B cell (primary cell): Measurements from ENCODE around the gene GULP1. TPM values are rescaled to one million over a fixed set of nuclear protein-coding genes. Genes with fewer than 3 reads are reported as not detected.
"Not testable (repeated sequence)": the region's sequence is repeated elsewhere in the genome, so short reads cannot be mapped to it uniquely, and the experiment has no call there.

Source experiments
- ATAC-seq: fragments of 200-7000 bp; cut with Tn5 transposase; one replicate; pipeline ENCODE4 v1.10.0; 2021; ENCODE audit warnings: low read depth, mild to moderate bottlenecking, moderate number of reproducible peaks, moderate library complexity
- CTCF ChIA-PET: fragments of 350-600 bp; sonication (Branson Sonifier 250); formaldehyde crosslinking; loops from one replicate; lab custom pipeline; 2021; ENCODE audit warnings: antibody characterized with exemption, inconsistent platforms; lab: Charles Lee
- POLR2A ChIA-PET: fragments of 350-600 bp; sonication (Branson Sonifier 250); formaldehyde crosslinking; loops from one replicate; lab custom pipeline; 2021; ENCODE audit warnings: antibody characterized with exemption; lab: Charles Lee
- DNase-seq: peaks from one replicate; pipeline ENCODE4 v3.0.0; 2013
- H2AFZ ChIP-seq: 2 replicates; pipeline ENCODE4 v1.6.1; 2012; ENCODE audit warnings: mild to moderate bottlenecking, low read depth, low read length; ENCODE audit not compliant: insufficient read depth, poor library complexity, severe bottlenecking
- H3K27ac ChIP-seq, 2 donors: 1 replicate in 1 of 2; 2 replicates in 1 of 2; pipeline ENCODE4 v1.5.1; 2012 to 2013; ENCODE audit warnings: low read length in 2 of 2, mild to moderate bottlenecking in 2 of 2, moderate library complexity in 1 of 2
- H3K27me3 ChIP-seq, 4 experiments: fragments of 200-600 bp in 1 of 4; sonication (generic) in 1 of 4; replicated peaks in 1 of 4; 1 replicate in 2 of 4; 2 replicates in 2 of 4; pipeline versions ENCODE4 v1.6.1 to v1.7.0; 2013 to 2016; ENCODE audit warnings: low read length in 3 of 4, mild to moderate bottlenecking in 2 of 4, mixed read lengths in 1 of 4, moderate library complexity in 1 of 4; ENCODE audit not compliant: insufficient read depth in 4 of 4, control insufficient read depth in 3 of 4; ENCODE audit errors: control extremely low read depth in 1 of 4
- H3K36me3 ChIP-seq, 2 experiments: replicated peaks in 1 of 2; 1 replicate in 1 of 2; 2 replicates in 1 of 2; pipeline versions ENCODE4 v1.6.1 to v1.7.1; 2013; ENCODE audit warnings: low read length in 1 of 2; ENCODE audit not compliant: insufficient read depth in 2 of 2, control insufficient read depth in 1 of 2; ENCODE audit errors: control extremely low read depth in 1 of 2, extremely low read depth in 1 of 2
- H3K4me1 ChIP-seq, 2 donors: fragments of 200-600 bp in 1 of 2; sonication (generic) in 1 of 2; 1 replicate in 1 of 2; 2 replicates in 1 of 2; pipeline versions ENCODE4 v1.5.1 to v1.6.1; 2013 to 2017; ENCODE audit warnings: low read length in 2 of 2; ENCODE audit not compliant: control insufficient read depth in 2 of 2, insufficient read depth in 2 of 2
- H3K4me2 ChIP-seq: replicated peaks from 2 replicates; pipeline ENCODE3; 2012; ENCODE audit warnings: mild to moderate bottlenecking, low read depth, low read length; ENCODE audit not compliant: poor library complexity, severe bottlenecking
- H3K4me3 ChIP-seq, 5 experiments: fragments of 200-600 bp in 1 of 5; sonication (generic) in 1 of 5; 1 replicate in 3 of 5; 2 replicates in 2 of 5; pipeline versions ENCODE4 v1.5.1 to v1.7.0; 2011 to 2016; ENCODE audit warnings: low read length in 4 of 5, mild to moderate bottlenecking in 4 of 5, low read depth in 2 of 5, control low read depth in 1 of 5, moderate library complexity in 1 of 5; ENCODE audit not compliant: insufficient read depth in 1 of 5; ENCODE audit errors: control extremely low read depth in 1 of 5, extremely low read depth in 1 of 5
- H3K79me2 ChIP-seq: fragments of 200-600 bp; sonication (generic); one replicate; pipeline ENCODE4 v1.6.0; 2016; ENCODE audit warnings: low read length; ENCODE audit not compliant: control insufficient read depth, insufficient read depth
- H3K9ac ChIP-seq: fragments of 200-600 bp; sonication (generic); 2 replicates; pipeline ENCODE4 v1.6.1; 2017; ENCODE audit warnings: mild to moderate bottlenecking, low read length, moderate library complexity
- H3K9me3 ChIP-seq, 3 donors: one replicate each; pipeline versions ENCODE4 v1.6.1 to v1.7.1; 2013; ENCODE audit warnings: low read length in 2 of 3; ENCODE audit not compliant: control insufficient read depth in 2 of 3, insufficient read depth in 1 of 3; ENCODE audit errors: control extremely low read depth in 1 of 3
- H4K20me1 ChIP-seq: 2 replicates; pipeline ENCODE4 v1.6.0; 2012; ENCODE audit warnings: mild to moderate bottlenecking, low read length; ENCODE audit not compliant: insufficient read depth, control insufficient read depth, poor library complexity, severe bottlenecking
- H3K27ac Mint-ChIP-seq: one replicate; pipeline ENCODE4 v1.8.0; 2021; ENCODE audit warnings: mixed read lengths
- H3K27me3 Mint-ChIP-seq: one replicate; pipeline ENCODE4 v1.8.0; 2021; ENCODE audit warnings: mixed read lengths
- H3K4me1 Mint-ChIP-seq: one replicate; pipeline ENCODE4 v1.8.0; 2021; ENCODE audit warnings: mixed read lengths
- H3K4me3 Mint-ChIP-seq: one replicate; pipeline ENCODE4 v1.8.0; 2021; ENCODE audit warnings: mixed read lengths
- H3K9me3 Mint-ChIP-seq: one replicate; pipeline ENCODE4 v1.8.0; 2022; ENCODE audit warnings: mixed read lengths; ENCODE audit not compliant: insufficient read depth
- EZH2 ChIP-seq: IDR thresholded peaks from 2 replicates; pipeline ENCODE4 v1.6.1; 2012; ENCODE audit warnings: borderline replicate concordance, low read depth, mild to moderate bottlenecking, moderate library complexity, low read length; ENCODE audit not compliant: insufficient read depth, poor library complexity, severe bottlenecking
- WGBS: methylation state at CpG from one replicate; pipeline ENCODE4 v1.1.5; 2013; ENCODE audit warnings: missing lambda C conversion rate; ENCODE audit not compliant: insufficient coverage; 5-methylcytosine and 5-hydroxymethylcytosine counted together
- intact Hi-C: fragments of 100-400 bp; cut with micrococcal nuclease; formaldehyde crosslinking; loops from one replicate; pipeline ENCODE4 v1.10.0; 2022
- polyA plus RNA-seq: library from polyadenylated mRNA; depleted of rRNA; stranded (reverse); fragments of >200 nt; gene quantifications from 2 replicates; pipeline ENCODE4 v1.2.3, GENCODE V29; 2012
- total RNA-seq, 2 donors: library from RNA; stranded (reverse); fragments of 120-200 nt in 1 of 2; gene quantifications; 1 replicate in 1 of 2; 2 replicates in 1 of 2; pipeline versions ENCODE4 v1.2.3 to v1.2.4, GENCODE V29; 2013 to 2022
- TF ChIP-seq, protein P1 (sequence below): fragments of 200-600 bp; IDR thresholded peaks from one replicate; pipeline ENCODE4 v1.8.0; 2022; ENCODE audit warnings: antibody characterized with exemption, mild to moderate bottlenecking

Gene GULP1
- total and polyA plus RNA-seq, 2 donors (not counting 1 experiment from before 2014, with no cell fraction given) = not detected

- ChIA-PET POLR2A (no interaction called here), CTCF (no interaction called here)
- H3K4me3 ChIP-seq = no peak overlapping the region
- no peak overlapping the region for H3K27ac Mint-ChIP-seq
- H3K4me3 Mint-ChIP-seq = no peak overlapping the region
- peaks cover 3% of the 10 kb centered on the region for H3K4me1 Mint-ChIP-seq
- no peaks in the 10 kb centered on the region for H3K36me3 ChIP-seq
- peaks cover 28% of the 10 kb centered on the region for H3K27me3 Mint-ChIP-seq
- no peaks in the 10 kb centered on the region for H4K20me1 ChIP-seq
- no peak overlapping the region for H2AFZ ChIP-seq
- no peak for DNase-seq
- no peak overlapping the region for H3K27ac ChIP-seq
- H3K9ac ChIP-seq = no peak overlapping the region
- H3K9me3 Mint-ChIP-seq = peaks cover 6% of the 10 kb centered on the region
- H3K27me3 ChIP-seq = peaks cover 0 to 16% (median 9%) of the 10 kb centered on the region in 4 experiments
- intact Hi-C loops = no loop called here
- TF ChIP-seq, protein P1, sequence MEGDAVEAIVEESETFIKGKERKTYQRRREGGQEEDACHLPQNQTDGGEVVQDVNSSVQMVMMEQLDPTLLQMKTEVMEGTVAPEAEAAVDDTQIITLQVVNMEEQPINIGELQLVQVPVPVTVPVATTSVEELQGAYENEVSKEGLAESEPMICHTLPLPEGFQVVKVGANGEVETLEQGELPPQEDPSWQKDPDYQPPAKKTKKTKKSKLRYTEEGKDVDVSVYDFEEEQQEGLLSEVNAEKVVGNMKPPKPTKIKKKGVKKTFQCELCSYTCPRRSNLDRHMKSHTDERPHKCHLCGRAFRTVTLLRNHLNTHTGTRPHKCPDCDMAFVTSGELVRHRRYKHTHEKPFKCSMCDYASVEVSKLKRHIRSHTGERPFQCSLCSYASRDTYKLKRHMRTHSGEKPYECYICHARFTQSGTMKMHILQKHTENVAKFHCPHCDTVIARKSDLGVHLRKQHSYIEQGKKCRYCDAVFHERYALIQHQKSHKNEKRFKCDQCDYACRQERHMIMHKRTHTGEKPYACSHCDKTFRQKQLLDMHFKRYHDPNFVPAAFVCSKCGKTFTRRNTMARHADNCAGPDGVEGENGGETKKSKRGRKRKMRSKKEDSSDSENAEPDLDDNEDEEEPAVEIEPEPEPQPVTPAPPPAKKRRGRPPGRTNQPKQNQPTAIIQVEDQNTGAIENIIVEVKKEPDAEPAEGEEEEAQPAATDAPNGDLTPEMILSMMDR = no peak
- no peak for TF ChIP-seq EZH2
- no CpG with 5 or more reads among the region's 3 CpGs for WGBS
- ATAC-seq = no peak
- H3K4me2 ChIP-seq = no peak overlapping the region
- H3K79me2 ChIP-seq = no peaks in the 10 kb centered on the region
- H3K4me1 ChIP-seq = no peaks in the 10 kb centered on the region
- peaks cover 0 to 18% (median 0%) of the 10 kb centered on the region in 3 donors for H3K9me3 ChIP-seq
These were observed 3.5 kb downstream of the GULP1 start for GRCh38 chr2:188295067-188295685.

- no peak for DNase-seq
- POLR2A ChIA-PET = no interaction called here
These were observed 6.3 kb downstream of the GULP1 start for GRCh38 chr2:188297978-188298377.

DNA sequence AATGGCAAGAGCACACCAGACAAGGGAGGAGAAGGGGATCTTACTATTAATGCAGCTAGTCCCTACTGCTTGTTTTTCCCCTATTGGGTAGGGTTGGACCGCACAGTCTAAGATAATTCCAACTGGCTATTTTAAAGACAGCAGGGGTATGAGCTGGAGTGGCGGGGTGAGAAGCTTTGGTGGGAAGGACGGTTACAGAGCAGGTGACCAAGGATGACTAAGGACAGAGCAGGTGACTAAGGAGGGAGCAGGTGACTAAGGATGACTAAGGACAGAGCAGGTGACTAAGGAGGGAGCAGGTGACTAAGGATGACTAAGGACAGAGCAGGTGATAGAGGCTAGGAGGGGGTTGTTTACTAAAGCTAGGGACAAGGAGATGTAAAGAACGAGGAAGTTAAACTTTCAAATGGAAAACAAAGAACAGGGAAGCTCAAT is 7.3 kb downstream of the GULP1 start:
- H3K4me1 ChIP-seq, H3K27ac ChIP-seq, H3K9ac ChIP-seq, H3K27me3 ChIP-seq, H3K4me3 ChIP-seq, DNase-seq, CTCF ChIA-PET, H3K27me3 Mint-ChIP-seq, H3K36me3 ChIP-seq, H3K4me2 ChIP-seq, H3K27ac Mint-ChIP-seq, H2AFZ ChIP-seq, H3K79me2 ChIP-seq, H3K4me1 Mint-ChIP-seq, ATAC-seq, H3K9me3 ChIP-seq, H4K20me1 ChIP-seq, POLR2A ChIA-PET, H3K9me3 Mint-ChIP-seq, H3K4me3 Mint-ChIP-seq, intact Hi-C loops: not testable (repeated sequence)
- WGBS = 100% methylated on average over 1 of the region's 4 CpGs

More at GRCh38 chr2:188297978-188298377, 6.3 kb downstream of the GULP1 start:
- Histone ChIP-seq H3K9me3 (peaks cover 0 to under 1% (median 0%) of the 10 kb centered on the region in 3 donors), H3K79me2 (no peaks in the 10 kb centered on the region), H3K36me3 (no peaks in the 10 kb centered on the region), H3K27ac (no peak overlapping the region), H3K4me3 (no peak overlapping the region), H3K9ac (no peak overlapping the region), H3K4me1 (no peaks in the 10 kb centered on the region), H3K4me2 (no peak overlapping the region), H2AFZ (no peak overlapping the region), H4K20me1 (no peaks in the 10 kb centered on the region), H3K27me3 (peaks cover 0 to 3% (median 1%) of the 10 kb centered on the region in 4 experiments)
- intact Hi-C loops = no loop called here
- no peaks in the 10 kb centered on the region for H3K4me1 Mint-ChIP-seq
- H3K4me3 Mint-ChIP-seq = no peak overlapping the region
- TF ChIP-seq, protein P1 = no peak
- no peak for TF ChIP-seq EZH2
- peaks cover 8% of the 10 kb centered on the region for H3K27me3 Mint-ChIP-seq
- CTCF ChIA-PET = no interaction called here
- peaks cover 6% of the 10 kb centered on the region for H3K9me3 Mint-ChIP-seq
- no peak overlapping the region for H3K27ac Mint-ChIP-seq
- no peak for ATAC-seq
